ENCODE data around the gene USP36. TPM values are rescaled to one million over a fixed set of nuclear protein-coding genes. Genes with fewer than 3 reads are reported as not detected.

USP36 gene
- total RNA-seq, 1 donor from 2014 or later = 53.4 TPM

- peaks cover 8% of the 10 kb centered on the region for H3K36me3 Mint-ChIP-seq
- no peaks in the 10 kb centered on the region for H3K9me3 Mint-ChIP-seq
- peaks cover 16% of the 10 kb centered on the region for H3K4me1 Mint-ChIP-seq (ENCODE audit: unreplicated experiment)
- no peak overlapping the region for H3K4me3 Mint-ChIP-seq
- H3K27ac Mint-ChIP-seq = no peak overlapping the region
- no peak for TF ChIP-seq CTCF (conservative IDR thresholded peaks at IDR 0.05)
- no peak for DNase-seq (ENCODE audit: extremely low spot score, unreplicated experiment)
- no peaks in the 10 kb centered on the region for H3K27me3 Mint-ChIP-seq
Observed at GRCh38 chr17:78767806-78768205, 72.8 kb downstream of the USP36 start.

- H3K9me3 Mint-ChIP-seq = peaks cover 6% of the 10 kb centered on the region
- H3K4me1 Mint-ChIP-seq (ENCODE audit: unreplicated experiment) = peaks cover 17% of the 10 kb centered on the region
- peaks cover 6% of the 10 kb centered on the region for H3K36me3 Mint-ChIP-seq
- no peak for DNase-seq (ENCODE audit: extremely low spot score, unreplicated experiment)
- no peak overlapping the region for H3K27ac Mint-ChIP-seq
- H3K4me3 Mint-ChIP-seq = no peak overlapping the region
- H3K27me3 Mint-ChIP-seq = no peaks in the 10 kb centered on the region
- no peak for TF ChIP-seq CTCF (conservative IDR thresholded peaks at IDR 0.05)
Observed at GRCh38 chr17:78766743-78767294, 73.8 kb downstream of the USP36 start.

GRCh38 chr17:78766225-78766624 lies 74.4 kb downstream of the USP36 start:
- no peak overlapping the region for H3K27ac Mint-ChIP-seq
- DNase-seq (ENCODE audit: extremely low spot score, unreplicated experiment) = no peak
- peaks cover 15% of the 10 kb centered on the region for H3K4me1 Mint-ChIP-seq (ENCODE audit: unreplicated experiment)
- H3K27me3 Mint-ChIP-seq = no peaks in the 10 kb centered on the region
- no peak for TF ChIP-seq CTCF (conservative IDR thresholded peaks at IDR 0.05)
- peaks cover 4% of the 10 kb centered on the region for H3K36me3 Mint-ChIP-seq
- H3K9me3 Mint-ChIP-seq = peaks cover 6% of the 10 kb centered on the region
- no peak overlapping the region for H3K4me3 Mint-ChIP-seq

GRCh38 chr17:78765821-78766220 lies 74.8 kb downstream of the USP36 start:
- Mint-ChIP-seq H3K4me3 (no peak overlapping the region), H3K27ac (no peak overlapping the region), H3K4me1 (ENCODE audit: unreplicated experiment) (peaks cover 15% of the 10 kb centered on the region), H3K36me3 (peaks cover 4% of the 10 kb centered on the region), H3K9me3 (peaks cover 6% of the 10 kb centered on the region), H3K27me3 (no peaks in the 10 kb centered on the region)
- no peak for DNase-seq (ENCODE audit: extremely low spot score, unreplicated experiment)
- no peak for TF ChIP-seq CTCF (conservative IDR thresholded peaks at IDR 0.05)

- peaks cover 6% of the 10 kb centered on the region for H3K9me3 Mint-ChIP-seq
- H3K4me1 Mint-ChIP-seq (ENCODE audit: unreplicated experiment) = peaks cover 16% of the 10 kb centered on the region
- TF ChIP-seq CTCF (conservative IDR thresholded peaks at IDR 0.05) = no peak
- peaks cover 4% of the 10 kb centered on the region for H3K36me3 Mint-ChIP-seq
- no peak for DNase-seq (ENCODE audit: extremely low spot score, unreplicated experiment)
- H3K4me3 Mint-ChIP-seq = no peak overlapping the region
- H3K27me3 Mint-ChIP-seq = no peaks in the 10 kb centered on the region
- H3K27ac Mint-ChIP-seq = no peak overlapping the region
Observed at GRCh38 chr17:78764871-78765270, 75.7 kb downstream of the USP36 start.

GRCh38 chr17:78763561-78763960 lies 77.1 kb downstream of the USP36 start:
- Mint-ChIP-seq H3K4me3 (no peak overlapping the region), H3K9me3 (peaks cover 6% of the 10 kb centered on the region), H3K27ac (no peak overlapping the region), H3K4me1 (ENCODE audit: unreplicated experiment) (peaks cover 29% of the 10 kb centered on the region), H3K36me3 (peaks cover 4% of the 10 kb centered on the region), H3K27me3 (no peaks in the 10 kb centered on the region)
- no peak for TF ChIP-seq CTCF (conservative IDR thresholded peaks at IDR 0.05)
- DNase-seq (ENCODE audit: extremely low spot score, unreplicated experiment) = no peak

Measured in type B pancreatic cell (in vitro differentiated cells).